Measurements from ENCODE around the gene CPA1.
"Not testable (repeated sequence)": the region's sequence is repeated elsewhere in the genome, so short reads cannot be mapped to it uniquely, and the experiment has no call there.

The CPA1 gene

GRCh38 chr7:130374507-130374906, 5.8 kb upstream of the CPA1 start:
- no peak for DNase-seq

- not testable (repeated sequence) for DNase-seq
Measured at GRCh38 chr7:130376461-130376860, 3.8 kb upstream of the CPA1 start.

GRCh38 chr7:130377178-130377577, 3.1 kb upstream of the CPA1 start:
- no peak for DNase-seq

GRCh38 chr7:130379019-130379418, 1.3 kb upstream of the CPA1 start:
- DNase-seq, result no peak

- DNase-seq, result no peak
Measured at GRCh38 chr7:130379532-130379920, 768 bp upstream of the CPA1 start.

GRCh38 chr7:130380861-130381455, 664 bp downstream of the CPA1 start:
- DNase-seq, result no peak

GRCh38 chr7:130381468-130382312, 1.4 kb downstream of the CPA1 start:
- no peak for DNase-seq

- DNase-seq, result no peak
Measured at GRCh38 chr7:130383187-130383980, 3.1 kb downstream of the CPA1 start.

GRCh38 chr7:130384371-130384801, 4.1 kb downstream of the CPA1 start:
- DNase-seq, result no peak

- DNase-seq, result no peak
Measured at GRCh38 chr7:130384841-130385599, 4.7 kb downstream of the CPA1 start.

GRCh38 chr7:130385600-130386066, 5.3 kb downstream of the CPA1 start:
- no peak for DNase-seq

GRCh38 chr7:130386876-130387275, 6.6 kb downstream of the CPA1 start:
- DNase-seq, result no peak

- DNase-seq, result no peak
Measured at GRCh38 chr7:130387306-130387627, 7.0 kb downstream of the CPA1 start.

- DNase-seq, result peak; percentile 82
Measured at GRCh38 chr7:130387628-130388403, 7.5 kb downstream of the CPA1 start.

GRCh38 chr7:130388671-130389070, 8.4 kb downstream of the CPA1 start:
- DNase-seq, result no peak

GRCh38 chr7:130390486-130390885, 10.2 kb downstream of the CPA1 start:
- no peak for DNase-seq

- DNase-seq, result peak; percentile 75
Measured at GRCh38 chr7:130393101-130393561, 12.8 kb downstream of the CPA1 start.

- DNase-seq, result no peak
Measured at GRCh38 chr7:130393841-130394411, 13.6 kb downstream of the CPA1 start.

- DNase-seq, result no peak
Measured at GRCh38 chr7:130394421-130395195, 14.3 kb downstream of the CPA1 start.

- no peak for DNase-seq
Measured at GRCh38 chr7:130395421-130395820, 15.1 kb downstream of the CPA1 start.

- no peak for DNase-seq
Measured at GRCh38 chr7:130396109-130396508, 15.8 kb downstream of the CPA1 start.
